MM.1S (cell line): ENCODE results near the gene MSANTD2.

Source experiments
- EZH2 ChIP-seq: fragments of 300-600 bp; sonication (generic); optimal IDR thresholded peaks from 2 replicates; pipeline ENCODE3; 2017; ENCODE audit warnings: low read depth, mild to moderate bottlenecking, antibody characterized with exemption, low read length, mixed read lengths
- EZH2phosphoT487 ChIP-seq: fragments of 300-600 bp; sonication (generic); IDR thresholded peaks from 2 replicates; pipeline ENCODE4 v1.6.1; 2018; ENCODE audit warnings: antibody characterized with exemption, low read length
- TF ChIP-seq, protein P1 (sequence below): fragments of 300-600 bp; sonication (generic); IDR thresholded peaks from 2 replicates; pipeline ENCODE4 v1.5.1; 2016; ENCODE audit warnings: antibody characterized with exemption, low read length, mixed read lengths

DNA sequence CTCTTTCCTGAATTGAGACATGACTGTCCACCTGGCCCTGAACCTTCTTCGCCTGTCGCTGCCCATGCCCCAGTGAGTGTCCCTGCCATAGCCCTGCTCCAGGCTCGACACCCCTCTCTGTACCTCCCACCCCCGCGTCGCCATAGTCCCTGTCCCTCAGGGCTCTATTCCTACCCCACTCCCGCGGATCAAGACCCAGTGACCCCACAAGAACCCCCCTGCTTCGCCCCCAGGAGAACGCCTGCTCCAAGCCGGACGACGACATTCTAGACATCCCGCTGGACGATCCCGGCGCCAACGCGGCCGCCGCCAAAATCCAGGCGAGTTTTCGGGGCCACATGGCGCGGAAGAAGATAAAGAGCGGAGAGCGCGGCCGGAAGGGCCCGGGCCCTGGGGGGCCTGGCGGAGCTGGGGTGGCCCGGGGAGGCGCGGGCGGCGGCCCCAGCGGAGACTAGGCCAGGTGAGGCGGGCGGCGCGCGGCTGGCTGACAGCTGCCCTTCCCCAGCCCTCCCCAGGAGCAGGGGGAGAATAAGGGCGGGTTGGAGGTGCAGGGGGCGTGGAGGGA, 54.9 kb downstream of the MSANTD2 start:
- TF ChIP-seq, protein P1, sequence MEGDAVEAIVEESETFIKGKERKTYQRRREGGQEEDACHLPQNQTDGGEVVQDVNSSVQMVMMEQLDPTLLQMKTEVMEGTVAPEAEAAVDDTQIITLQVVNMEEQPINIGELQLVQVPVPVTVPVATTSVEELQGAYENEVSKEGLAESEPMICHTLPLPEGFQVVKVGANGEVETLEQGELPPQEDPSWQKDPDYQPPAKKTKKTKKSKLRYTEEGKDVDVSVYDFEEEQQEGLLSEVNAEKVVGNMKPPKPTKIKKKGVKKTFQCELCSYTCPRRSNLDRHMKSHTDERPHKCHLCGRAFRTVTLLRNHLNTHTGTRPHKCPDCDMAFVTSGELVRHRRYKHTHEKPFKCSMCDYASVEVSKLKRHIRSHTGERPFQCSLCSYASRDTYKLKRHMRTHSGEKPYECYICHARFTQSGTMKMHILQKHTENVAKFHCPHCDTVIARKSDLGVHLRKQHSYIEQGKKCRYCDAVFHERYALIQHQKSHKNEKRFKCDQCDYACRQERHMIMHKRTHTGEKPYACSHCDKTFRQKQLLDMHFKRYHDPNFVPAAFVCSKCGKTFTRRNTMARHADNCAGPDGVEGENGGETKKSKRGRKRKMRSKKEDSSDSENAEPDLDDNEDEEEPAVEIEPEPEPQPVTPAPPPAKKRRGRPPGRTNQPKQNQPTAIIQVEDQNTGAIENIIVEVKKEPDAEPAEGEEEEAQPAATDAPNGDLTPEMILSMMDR: no peak
- TF ChIP-seq EZH2 (no peak), EZH2phosphoT487 (no peak)
